Neural cell (in vitro differentiated cells): ENCODE data around the gene SLC10A1. TPM values are rescaled to one million over a fixed set of nuclear protein-coding genes. Genes with fewer than 3 reads are reported as not detected.

Experiments
- H2AFZ ChIP-seq: fragments of 200-600, 300-800 bp; sonication (generic), shearing (Covaris generic); 2 replicates; pipeline ENCODE4 v1.6.0; 2014; ENCODE audit warnings: low read depth, mild to moderate bottlenecking, antibody characterized with exemption, low read length, moderate library complexity
- H3F3A ChIP-seq: fragments of 200-600 bp; shearing (Covaris generic); 2 replicates; pipeline ENCODE4 v1.6.1; 2016; ENCODE audit warnings: mild to moderate bottlenecking, moderate library complexity, mixed read lengths, antibody characterized with exemption, low read length; ENCODE audit not compliant: insufficient read depth, poor library complexity, severe bottlenecking
- H3K27ac ChIP-seq: fragments of 200-600, 300-800 bp; sonication (generic), shearing (Covaris generic); 2 replicates; pipeline ENCODE4 v1.5.1; 2014; ENCODE audit warnings: mild to moderate bottlenecking, low read length, moderate library complexity
- H3K27me3 ChIP-seq: fragments of 300-800, 200-600 bp; sonication (generic), shearing (Covaris generic); 2 replicates; pipeline ENCODE4 v1.6.0; 2014; ENCODE audit warnings: mild to moderate bottlenecking, low read depth, low read length, moderate library complexity; ENCODE audit not compliant: insufficient read depth
- H3K36me3 ChIP-seq: fragments of 300-800, 200-600 bp; sonication (generic), shearing (Covaris generic); 2 replicates; pipeline ENCODE4 v1.5.1; 2014; ENCODE audit warnings: mild to moderate bottlenecking, antibody characterized with exemption, low read length, moderate library complexity; ENCODE audit not compliant: insufficient read depth
- H3K4me2 ChIP-seq: fragments of 300-800, 200-600 bp; sonication (generic), shearing (Covaris generic); 2 replicates; pipeline ENCODE4 v1.6.0; 2014; ENCODE audit warnings: mild to moderate bottlenecking, low read length
- H3K4me3 ChIP-seq: fragments of 300-800, 200-600 bp; sonication (generic), shearing (Covaris generic); 2 replicates; pipeline ENCODE4 v1.5.1; 2014; ENCODE audit warnings: mild to moderate bottlenecking, low read length, moderate library complexity
- H3K79me2 ChIP-seq: fragments of 200-600 bp; shearing (Covaris generic); replicated peaks from 2 replicates; pipeline ENCODE4 v1.6.0; 2014; ENCODE audit warnings: mild to moderate bottlenecking, low read length, moderate library complexity; ENCODE audit not compliant: insufficient read depth
- H3K9ac ChIP-seq: fragments of 300-800, 200-600 bp; sonication (generic), shearing (Covaris generic); 2 replicates; pipeline ENCODE4 v1.6.1; 2016; ENCODE audit warnings: mild to moderate bottlenecking, low read length, mixed read lengths
- H3K9me2 ChIP-seq: fragments of 200-600 bp; shearing (Covaris generic); 2 replicates; pipeline ENCODE4 v1.6.1; 2016; ENCODE audit warnings: mild to moderate bottlenecking, low read length, mixed read lengths; ENCODE audit not compliant: insufficient read depth
- H3K9me3 ChIP-seq: fragments of 200-600, 300-800 bp; sonication (generic), shearing (Covaris generic); 2 replicates; pipeline ENCODE4 v1.6.1; 2016; ENCODE audit warnings: mild to moderate bottlenecking, mixed run types, low read length, moderate library complexity, mixed read lengths
- H4K20me1 ChIP-seq: fragments of 200-600 bp; shearing (Covaris generic); 2 replicates; pipeline ENCODE4 v1.6.1; 2016; ENCODE audit warnings: mild to moderate bottlenecking, mixed run types; ENCODE audit not compliant: insufficient read depth
- CTCF ChIP-seq: fragments of 450-650 bp; IDR thresholded peaks from 2 replicates; pipeline ENCODE4 v1.5.1; 2014; ENCODE audit warnings: antibody characterized with exemption, mild to moderate bottlenecking, moderate library complexity; ENCODE audit not compliant: poor library complexity, severe bottlenecking
- EP300 ChIP-seq: fragments of 450-650 bp; conservative IDR thresholded peaks from 2 replicates; pipeline ENCODE4 v1.6.1; 2014; ENCODE audit warnings: antibody characterized with exemption, mild to moderate bottlenecking, moderate library complexity; ENCODE audit not compliant: poor library complexity, severe bottlenecking
- EZH2 ChIP-seq: fragments of 200-600, 300-800 bp; shearing (Covaris generic), sonication (generic); IDR thresholded peaks from 2 replicates; pipeline ENCODE4 v1.6.1; 2014; ENCODE audit warnings: antibody characterized with exemption, low read length, borderline replicate concordance, mild to moderate bottlenecking; ENCODE audit not compliant: insufficient read depth, poor library complexity, severe bottlenecking
- MXI1 ChIP-seq: fragments of 450-650 bp; conservative IDR thresholded peaks from 2 replicates; pipeline ENCODE4 v1.6.1; 2014; ENCODE audit warnings: antibody characterized with exemption, mild to moderate bottlenecking; ENCODE audit not compliant: poor library complexity, severe bottlenecking
- POLR2AphosphoS5 ChIP-seq: IDR thresholded peaks from 2 replicates; pipeline ENCODE4 v1.6.1; 2012
- RAD21 ChIP-seq: fragments of 450-650 bp; conservative IDR thresholded peaks from 2 replicates; pipeline ENCODE4 v1.6.1; 2014; ENCODE audit warnings: antibody characterized with exemption, mild to moderate bottlenecking, moderate library complexity
- REST ChIP-seq: IDR thresholded peaks from 2 replicates; pipeline ENCODE4 v1.6.1; 2012; ENCODE audit warnings: borderline replicate concordance
- SMC3 ChIP-seq: fragments of 450-650 bp; conservative IDR thresholded peaks from 2 replicates; pipeline ENCODE4 v1.6.1; 2014; ENCODE audit warnings: antibody characterized with exemption, mild to moderate bottlenecking, moderate library complexity; ENCODE audit not compliant: poor library complexity
- TAF1 ChIP-seq: IDR thresholded peaks from 2 replicates; pipeline ENCODE4 v1.6.1; 2012; ENCODE audit warnings: low read depth
- polyA plus RNA-seq: library from polyadenylated mRNA; depleted of rRNA; stranded (reverse); fragments of >200 nt; gene quantifications from 2 replicates; pipeline ENCODE4 v1.2.3, GENCODE V29; 2014

The SLC10A1 gene
- polyA plus RNA-seq, 1 donor from 2014 or later, result not detected

GRCh38 chr14:69798339-69798735 is 1.3 kb upstream of the SLC10A1 start:
- Histone ChIP-seq H4K20me1 (no peaks in the 10 kb centered on the region), H3K9ac (no peak overlapping the region), H3K27ac (no peak overlapping the region), H3K4me2 (no peak overlapping the region), H3K79me2 (no peaks in the 10 kb centered on the region), H3K36me3 (no peaks in the 10 kb centered on the region), H3F3A (no peaks in the 10 kb centered on the region), H3K4me3 (no peak overlapping the region), H2AFZ (no peak overlapping the region), H3K27me3 (no peaks in the 10 kb centered on the region), H3K9me2 (no peaks in the 10 kb centered on the region), H3K9me3 (no peaks in the 10 kb centered on the region)
- TF ChIP-seq REST, result no peak
- TF ChIP-seq POLR2AphosphoS5, result no peak
- no peak for TF ChIP-seq EZH2
- TF ChIP-seq EP300, result no peak
- TF ChIP-seq SMC3, result no peak
- no peak for TF ChIP-seq RAD21
- no peak for TF ChIP-seq MXI1
- TF ChIP-seq TAF1, result no peak
- TF ChIP-seq CTCF, result no peak

GRCh38 chr14:69797573-69798338 is 715 bp upstream of the SLC10A1 start:
- no peak overlapping the region for H3K9ac ChIP-seq
- H3F3A ChIP-seq, result no peaks in the 10 kb centered on the region
- no peak overlapping the region for H3K27ac ChIP-seq
- H3K9me2 ChIP-seq, result no peaks in the 10 kb centered on the region
- H3K36me3 ChIP-seq, result no peaks in the 10 kb centered on the region
- H2AFZ ChIP-seq, result no peak overlapping the region
- TF ChIP-seq SMC3 (no peak), TAF1 (no peak), RAD21 (no peak), CTCF (no peak), MXI1 (no peak), POLR2AphosphoS5 (no peak)
- no peaks in the 10 kb centered on the region for H3K79me2 ChIP-seq
- H3K9me3 ChIP-seq, result no peaks in the 10 kb centered on the region
- H3K4me2 ChIP-seq, result no peak overlapping the region
- H3K27me3 ChIP-seq, result no peaks in the 10 kb centered on the region
- no peak overlapping the region for H3K4me3 ChIP-seq
- no peaks in the 10 kb centered on the region for H4K20me1 ChIP-seq
